HG03354 (cell line): Measurements from ENCODE around the gene EGFR.

ENCODE experiments used
- ATAC-seq: cut with Tn5 transposase; IDR thresholded peaks from one replicate; pipeline ENCODE4 v1.9.1; 2021; ENCODE audit warnings: mild to moderate bottlenecking; ENCODE audit not compliant: unreplicated experiment, poor library complexity, severe bottlenecking

The EGFR gene

DNA sequence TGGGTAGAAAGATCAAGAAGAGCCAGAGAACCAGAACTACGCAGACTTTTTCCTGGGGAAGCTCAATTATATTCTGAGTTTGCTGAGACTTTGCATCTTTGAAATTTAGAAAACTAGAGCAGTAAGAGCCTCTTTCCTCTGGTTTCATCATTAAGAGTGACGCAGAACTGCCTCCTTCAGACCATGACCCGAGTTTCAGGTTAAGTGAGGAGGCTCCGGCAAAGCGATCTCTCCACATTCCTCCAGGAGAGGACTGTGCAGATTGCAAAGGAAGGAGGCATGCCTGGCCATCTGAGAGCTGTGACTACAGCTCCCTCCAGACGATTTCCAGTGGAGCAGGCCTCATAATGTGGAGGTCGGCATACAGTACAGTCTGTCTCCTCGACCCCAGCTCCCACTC is 230.5 kb downstream of the EGFR start:
- ATAC-seq: no peak

DNA sequence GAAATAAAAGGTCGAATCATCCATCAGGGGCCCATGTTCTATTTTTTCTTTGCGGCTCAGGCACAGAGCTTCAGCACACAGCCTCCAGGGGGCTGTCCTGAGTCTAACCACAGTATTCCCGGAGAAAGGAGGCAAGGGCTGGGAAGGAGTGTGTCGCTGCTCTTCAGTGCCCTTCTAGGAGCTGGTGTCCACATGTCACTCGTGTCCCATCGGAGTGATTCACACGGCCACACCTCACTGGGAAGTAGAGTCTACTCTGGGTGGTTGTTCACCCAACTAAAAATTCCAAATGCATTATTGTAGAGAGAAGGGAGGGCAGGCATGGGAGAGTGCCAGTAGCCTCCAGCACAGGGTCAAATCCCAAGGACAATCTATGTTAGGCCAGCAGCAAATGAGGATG is 231.5 kb downstream of the EGFR start:
- no peak for ATAC-seq

- ATAC-seq: no peak
Measured at GRCh38 chr7:55251313-55251712, 232.5 kb downstream of the EGFR start.

GRCh38 chr7:55251911-55252310 is 233.1 kb downstream of the EGFR start:
- no peak for ATAC-seq

DNA sequence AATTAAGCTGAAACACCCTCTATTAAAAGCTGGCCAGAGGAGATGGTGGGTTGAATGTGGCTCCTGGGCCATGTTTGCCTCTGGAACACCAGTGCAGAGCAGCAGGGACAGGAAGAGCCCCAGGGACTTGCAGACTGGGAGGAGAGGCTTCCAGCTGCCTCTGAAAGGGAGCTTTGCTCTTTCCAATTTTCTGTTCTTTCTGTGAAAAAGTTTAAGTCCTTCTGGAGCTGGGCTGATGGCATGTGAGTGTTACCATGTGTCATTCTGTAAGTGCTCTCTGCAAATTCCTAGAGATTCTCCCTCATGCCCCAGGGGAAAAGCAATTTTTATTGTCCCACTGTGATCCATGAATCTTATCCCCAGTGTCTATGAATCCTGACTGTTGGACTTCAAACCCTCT is 233.6 kb downstream of the EGFR start:
- no peak for ATAC-seq

- no peak for ATAC-seq
Measured at GRCh38 chr7:55253188-55253587, 234.4 kb downstream of the EGFR start.

- no peak for ATAC-seq
Measured at GRCh38 chr7:55254242-55254595, 235.4 kb downstream of the EGFR start.

GRCh38 chr7:55254596-55255495 is 236.0 kb downstream of the EGFR start:
- ATAC-seq: peak; percentile 75

- peak; percentile 93 for ATAC-seq
Measured at GRCh38 chr7:55255496-55256445, 237.0 kb downstream of the EGFR start.

DNA sequence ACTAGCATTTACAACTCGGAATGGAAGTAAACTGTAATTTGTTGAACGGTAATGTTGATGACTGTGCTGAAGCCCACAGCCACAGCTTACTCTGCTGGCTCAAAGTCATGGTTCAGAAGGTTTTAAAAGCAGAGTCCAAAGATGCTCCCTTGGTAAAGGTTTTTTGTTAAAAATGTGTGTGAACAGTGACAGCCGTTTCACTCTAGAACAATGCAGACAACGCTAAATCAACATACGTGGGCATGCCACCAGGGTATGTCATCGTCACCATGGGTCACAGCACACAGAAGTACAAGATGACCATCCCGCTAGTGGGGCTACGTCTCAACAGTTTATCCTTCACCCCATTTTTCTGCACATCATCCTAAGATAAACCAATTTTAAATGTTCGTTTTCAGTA is 239.8 kb downstream of the EGFR start:
- no peak for ATAC-seq

DNA sequence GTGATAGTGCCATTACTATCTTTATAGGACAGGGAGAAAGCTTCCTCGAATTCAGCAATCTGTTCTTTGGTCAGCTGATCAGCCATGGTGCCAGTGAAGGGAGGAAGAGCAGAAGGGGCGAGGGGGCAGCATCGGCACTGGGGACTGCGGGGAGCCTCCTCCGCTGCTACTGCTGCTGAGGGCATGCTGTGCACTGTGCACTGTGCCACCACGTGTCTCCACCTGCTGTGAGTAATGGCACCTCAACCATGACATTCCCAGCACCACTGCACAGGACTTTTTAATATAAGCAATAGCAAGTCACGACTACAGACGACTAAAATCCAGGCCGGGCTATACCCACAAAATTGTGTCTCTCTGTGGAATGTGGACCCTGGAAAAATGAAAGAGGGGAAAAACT is 241.4 kb downstream of the EGFR start:
- no peak for ATAC-seq

- ATAC-seq: no peak
Measured at GRCh38 chr7:55260676-55261385, 242.0 kb downstream of the EGFR start.
